GM23338 (cell line): ENCODE results near the gene ASXL3. TPM values are rescaled to one million over a fixed set of nuclear protein-coding genes. Genes with fewer than 3 reads are reported as not detected.

Experiments
- ATAC-seq: fragments of 200-7000 bp; cut with Tn5 transposase; 3 replicates; pipeline ENCODE4 v1.9.1; 2020
- DNase-seq: peaks from one replicate; pipeline ENCODE4 v3.0.0-alpha.2; 2015; ENCODE audit warnings: low spot score
- H2AFZ ChIP-seq: fragments of 200-600 bp; sonication (generic); 2 replicates; pipeline ENCODE4 v1.8.0; 2016; ENCODE audit warnings: antibody characterized with exemption, mild to moderate bottlenecking, moderate library complexity
- H3F3A ChIP-seq: fragments of 200-600 bp; sonication (generic); replicated peaks from 2 replicates; pipeline ENCODE4 v1.8.0; 2017; ENCODE audit warnings: antibody characterized with exemption, mixed run types, low read depth
- H3K27ac ChIP-seq: fragments of 200-600 bp; sonication (generic); 2 replicates; pipeline ENCODE4 v1.6.1; 2016; ENCODE audit warnings: low read depth
- H3K27me3 ChIP-seq: fragments of 200-600 bp; sonication (generic); 2 replicates; pipeline ENCODE4 v1.8.0; 2016; ENCODE audit warnings: mild to moderate bottlenecking, mixed run types, moderate library complexity; ENCODE audit not compliant: insufficient read depth
- H3K36me3 ChIP-seq: fragments of 200-600 bp; sonication (generic); 2 replicates; pipeline ENCODE4 v1.8.0; 2016; ENCODE audit warnings: mild to moderate bottlenecking; ENCODE audit not compliant: insufficient read depth
- H3K4me1 ChIP-seq: fragments of 200-600 bp; sonication (generic); 2 replicates; pipeline ENCODE4 v1.8.0; 2016; ENCODE audit warnings: mild to moderate bottlenecking, moderate library complexity; ENCODE audit not compliant: insufficient read depth
- H3K4me2 ChIP-seq: fragments of 200-600 bp; sonication (generic); 2 replicates; pipeline ENCODE4 v1.7.1; 2017; ENCODE audit warnings: mixed run types
- H3K4me3 ChIP-seq: fragments of 200-600 bp; sonication (generic); 2 replicates; pipeline ENCODE4 v1.6.1; 2016; ENCODE audit warnings: mixed run types
- H3K79me2 ChIP-seq: fragments of 200-600 bp; sonication (generic); replicated peaks from 2 replicates; pipeline ENCODE4 v1.8.0; 2017; ENCODE audit warnings: mild to moderate bottlenecking; ENCODE audit not compliant: insufficient read depth
- H3K9me2 ChIP-seq: fragments of 200-600 bp; sonication (generic); 2 replicates; pipeline ENCODE4 v1.8.0; 2017; ENCODE audit not compliant: insufficient read depth
- H4K20me1 ChIP-seq: fragments of 200-600 bp; sonication (generic); replicated peaks from 2 replicates; pipeline ENCODE4 v1.8.0; 2017; ENCODE audit warnings: mild to moderate bottlenecking; ENCODE audit not compliant: insufficient read depth
- H3K27ac Mint-ChIP-seq: 2 replicates; pipeline ENCODE4 v1.8.0; 2020; ENCODE audit warnings: inconsistent platforms, mild to moderate bottlenecking, moderate library complexity, mixed read lengths
- H3K27me3 Mint-ChIP-seq: 3 replicates; pipeline ENCODE4 v1.8.0; 2022; ENCODE audit warnings: low read depth, mild to moderate bottlenecking, moderate library complexity, mixed read lengths, inconsistent platforms; ENCODE audit not compliant: insufficient read depth, poor library complexity
- H3K36me3 Mint-ChIP-seq: 3 replicates; pipeline ENCODE4 v1.8.0; 2021; ENCODE audit warnings: low read depth, mild to moderate bottlenecking, inconsistent platforms, moderate library complexity, mixed read lengths
- H3K4me1 Mint-ChIP-seq: 3 replicates; pipeline ENCODE4 v1.8.0; 2020; ENCODE audit warnings: mild to moderate bottlenecking, inconsistent platforms, mixed read lengths
- H3K4me3 Mint-ChIP-seq: 3 replicates; pipeline ENCODE4 v1.8.0; 2021; ENCODE audit warnings: moderate library complexity, mild to moderate bottlenecking, inconsistent platforms, mixed read lengths
- H3K9me3 Mint-ChIP-seq: 3 replicates; pipeline ENCODE4 v1.8.0; 2020; ENCODE audit warnings: moderate library complexity, mild to moderate bottlenecking, inconsistent platforms, mixed read lengths
- CREB1 ChIP-seq: fragments of 250-450 bp; sonication (Bioruptor Pico); IDR thresholded peaks from 2 replicates; pipeline ENCODE4 v1.5.0; 2020; ENCODE audit warnings: low read depth, mild to moderate bottlenecking, moderate library complexity
- EZH2 ChIP-seq: fragments of 200-600 bp; sonication (generic); IDR thresholded peaks from one replicate; pipeline ENCODE4 v1.8.0; 2017; ENCODE audit warnings: antibody characterized with exemption, mild to moderate bottlenecking, low read depth; ENCODE audit not compliant: unreplicated experiment
- EZH2phosphoT487 ChIP-seq: fragments of 200-600 bp; sonication (generic); IDR thresholded peaks from one replicate; pipeline ENCODE4 v1.8.1; 2018; ENCODE audit warnings: antibody characterized with exemption; ENCODE audit not compliant: unreplicated experiment
- JUNB ChIP-seq: IDR thresholded peaks from one replicate; pipeline ENCODE4 v1.6.1; 2016; ENCODE audit warnings: antibody characterized with exemption; ENCODE audit not compliant: unreplicated experiment
- NANOG ChIP-seq: IDR thresholded peaks from 2 replicates; pipeline ENCODE4 v1.6.1; 2016; ENCODE audit warnings: antibody characterized with exemption, borderline replicate concordance
- POLR2AphosphoS5 ChIP-seq: IDR thresholded peaks from 2 replicates; pipeline ENCODE4 v1.6.1; 2016; ENCODE audit warnings: antibody characterized with exemption, low read depth
- STAT1 ChIP-seq: IDR thresholded peaks from one replicate; pipeline ENCODE4 v1.6.1; 2016; ENCODE audit warnings: antibody characterized with exemption; ENCODE audit not compliant: unreplicated experiment
- ZNF331 ChIP-seq: fragments of 250-450 bp; sonication (Bioruptor Pico); IDR thresholded peaks from 2 replicates; pipeline ENCODE4 v1.5.0; 2020; ENCODE audit warnings: low read depth, mild to moderate bottlenecking, moderate library complexity
- polyA plus RNA-seq: library from polyadenylated mRNA; unstranded; fragments of >200 nt; fragmentation: Nextera tagmentation; extraction: Ambion mirVana; gene quantifications from 2 replicates; pipeline ENCODE4 v1.2.1, GENCODE V29; 2016
- total RNA-seq: library from RNA; depleted of rRNA; stranded (reverse); fragments of >200 nt; shearing (Covaris generic); gene quantifications from 2 replicates; pipeline ENCODE4 v1.2.3, GENCODE V29; 2014
- TF ChIP-seq, protein P1 (sequence below), 2 experiments: fragments of 200-600 bp in 1 of 2; sonication (generic) in 1 of 2; conservative IDR thresholded peaks; 2 replicates each; pipeline versions ENCODE4 v1.5.1 to v1.6.1; 2016 to 2017; ENCODE audit warnings: antibody characterized with exemption in 2 of 2, low read depth in 2 of 2, mild to moderate bottlenecking in 2 of 2, moderate library complexity in 1 of 2
- TF ChIP-seq, protein P2 (sequence below): IDR thresholded peaks from one replicate; pipeline ENCODE4 v1.6.1; 2018; ENCODE audit warnings: antibody characterized with exemption; ENCODE audit not compliant: unreplicated experiment

The ASXL3 gene
- total and polyA plus RNA-seq, 2 experiments from 2014 or later, result 0.23 to 1.4 TPM

- Mint-ChIP-seq H3K27me3 (no peaks in the 10 kb centered on the region), H3K4me3 (no peak overlapping the region), H3K27ac (no peak overlapping the region), H3K4me1 (peaks cover 23% of the 10 kb centered on the region), H3K9me3 (no peaks in the 10 kb centered on the region), H3K36me3 (no peaks in the 10 kb centered on the region)
- Histone ChIP-seq H3K4me3 (no peak overlapping the region), H3K27ac (no peak overlapping the region), H3K36me3 (no peaks in the 10 kb centered on the region), H3K4me2 (no peak overlapping the region), H4K20me1 (no peaks in the 10 kb centered on the region), H3F3A (no peaks in the 10 kb centered on the region), H2AFZ (no peak overlapping the region), H3K4me1 (peaks cover 12% of the 10 kb centered on the region; the same call in 1 of the 2 replicates), H3K27me3 (no peaks in the 10 kb centered on the region), H3K79me2 (no peaks in the 10 kb centered on the region), H3K9me2 (no peaks in the 10 kb centered on the region)
- no peak for ATAC-seq
- TF ChIP-seq STAT1, result no peak
- TF ChIP-seq, protein P1, sequence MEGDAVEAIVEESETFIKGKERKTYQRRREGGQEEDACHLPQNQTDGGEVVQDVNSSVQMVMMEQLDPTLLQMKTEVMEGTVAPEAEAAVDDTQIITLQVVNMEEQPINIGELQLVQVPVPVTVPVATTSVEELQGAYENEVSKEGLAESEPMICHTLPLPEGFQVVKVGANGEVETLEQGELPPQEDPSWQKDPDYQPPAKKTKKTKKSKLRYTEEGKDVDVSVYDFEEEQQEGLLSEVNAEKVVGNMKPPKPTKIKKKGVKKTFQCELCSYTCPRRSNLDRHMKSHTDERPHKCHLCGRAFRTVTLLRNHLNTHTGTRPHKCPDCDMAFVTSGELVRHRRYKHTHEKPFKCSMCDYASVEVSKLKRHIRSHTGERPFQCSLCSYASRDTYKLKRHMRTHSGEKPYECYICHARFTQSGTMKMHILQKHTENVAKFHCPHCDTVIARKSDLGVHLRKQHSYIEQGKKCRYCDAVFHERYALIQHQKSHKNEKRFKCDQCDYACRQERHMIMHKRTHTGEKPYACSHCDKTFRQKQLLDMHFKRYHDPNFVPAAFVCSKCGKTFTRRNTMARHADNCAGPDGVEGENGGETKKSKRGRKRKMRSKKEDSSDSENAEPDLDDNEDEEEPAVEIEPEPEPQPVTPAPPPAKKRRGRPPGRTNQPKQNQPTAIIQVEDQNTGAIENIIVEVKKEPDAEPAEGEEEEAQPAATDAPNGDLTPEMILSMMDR (conservative IDR thresholded peaks at IDR 0.05; ENCODE audit: low read depth in 2 of 2), result peak; percentile 54 to 79
- DNase-seq, result peak; percentile 69
These were observed 173.7 kb downstream of the ASXL3 start for GRCh38 chr18:33751613-33752221.

DNA sequence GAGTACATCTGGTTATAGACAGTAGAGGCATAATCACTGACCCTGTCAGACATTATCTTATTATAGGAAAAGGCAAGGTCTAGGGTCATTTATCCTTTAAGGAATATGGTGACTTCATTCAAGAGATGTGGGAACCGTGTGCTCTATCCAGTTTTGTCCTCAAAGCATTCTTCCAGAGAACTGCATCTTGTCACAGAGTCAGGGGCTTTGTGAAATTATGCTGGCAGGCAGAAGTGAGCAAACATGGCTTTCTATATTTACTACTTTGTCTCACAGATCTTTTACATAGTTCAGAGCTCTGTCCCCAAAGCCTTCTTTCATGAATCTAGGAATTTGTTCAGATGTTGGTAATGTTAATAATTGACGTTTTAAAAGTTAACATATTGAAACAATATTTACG, 177.4 kb downstream of the ASXL3 start:
- Histone ChIP-seq H2AFZ (no peak overlapping the region), H3K79me2 (no peaks in the 10 kb centered on the region), H3F3A (no peaks in the 10 kb centered on the region), H3K27ac (no peak overlapping the region), H3K4me2 (no peak overlapping the region), H3K27me3 (no peaks in the 10 kb centered on the region), H4K20me1 (no peaks in the 10 kb centered on the region), H3K4me3 (no peak overlapping the region), H3K36me3 (no peaks in the 10 kb centered on the region), H3K9me2 (no peaks in the 10 kb centered on the region), H3K4me1 (no peaks in the 10 kb centered on the region)
- Mint-ChIP-seq H3K36me3 (no peaks in the 10 kb centered on the region), H3K27me3 (no peaks in the 10 kb centered on the region), H3K4me1 (peaks cover 2% of the 10 kb centered on the region; the same call in 1 of the 3 replicates), H3K9me3 (no peaks in the 10 kb centered on the region), H3K27ac (no peak overlapping the region), H3K4me3 (no peak overlapping the region)
- no peak for ATAC-seq
- DNase-seq, result no peak
- TF ChIP-seq JUNB (no peak), EZH2 (no peak), CREB1 (CRISPR knock-in tag) (no peak), EZH2phosphoT487 (no peak), POLR2AphosphoS5 (no peak), STAT1 (no peak), NANOG (no peak), ZNF331 (CRISPR knock-in tag) (no peak)
- TF ChIP-seq, protein P1 (conservative IDR thresholded peaks at IDR 0.05; ENCODE audit: low read depth in 2 of 2), result no peak
- TF ChIP-seq, protein P2, sequence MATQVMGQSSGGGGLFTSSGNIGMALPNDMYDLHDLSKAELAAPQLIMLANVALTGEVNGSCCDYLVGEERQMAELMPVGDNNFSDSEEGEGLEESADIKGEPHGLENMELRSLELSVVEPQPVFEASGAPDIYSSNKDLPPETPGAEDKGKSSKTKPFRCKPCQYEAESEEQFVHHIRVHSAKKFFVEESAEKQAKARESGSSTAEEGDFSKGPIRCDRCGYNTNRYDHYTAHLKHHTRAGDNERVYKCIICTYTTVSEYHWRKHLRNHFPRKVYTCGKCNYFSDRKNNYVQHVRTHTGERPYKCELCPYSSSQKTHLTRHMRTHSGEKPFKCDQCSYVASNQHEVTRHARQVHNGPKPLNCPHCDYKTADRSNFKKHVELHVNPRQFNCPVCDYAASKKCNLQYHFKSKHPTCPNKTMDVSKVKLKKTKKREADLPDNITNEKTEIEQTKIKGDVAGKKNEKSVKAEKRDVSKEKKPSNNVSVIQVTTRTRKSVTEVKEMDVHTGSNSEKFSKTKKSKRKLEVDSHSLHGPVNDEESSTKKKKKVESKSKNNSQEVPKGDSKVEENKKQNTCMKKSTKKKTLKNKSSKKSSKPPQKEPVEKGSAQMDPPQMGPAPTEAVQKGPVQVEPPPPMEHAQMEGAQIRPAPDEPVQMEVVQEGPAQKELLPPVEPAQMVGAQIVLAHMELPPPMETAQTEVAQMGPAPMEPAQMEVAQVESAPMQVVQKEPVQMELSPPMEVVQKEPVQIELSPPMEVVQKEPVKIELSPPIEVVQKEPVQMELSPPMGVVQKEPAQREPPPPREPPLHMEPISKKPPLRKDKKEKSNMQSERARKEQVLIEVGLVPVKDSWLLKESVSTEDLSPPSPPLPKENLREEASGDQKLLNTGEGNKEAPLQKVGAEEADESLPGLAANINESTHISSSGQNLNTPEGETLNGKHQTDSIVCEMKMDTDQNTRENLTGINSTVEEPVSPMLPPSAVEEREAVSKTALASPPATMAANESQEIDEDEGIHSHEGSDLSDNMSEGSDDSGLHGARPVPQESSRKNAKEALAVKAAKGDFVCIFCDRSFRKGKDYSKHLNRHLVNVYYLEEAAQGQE, result no peak
